Thymus (tissue), 11 donors: ENCODE measurements around the gene KATNIP. TPM values are rescaled to one million over a fixed set of nuclear protein-coding genes. Genes with fewer than 3 reads are reported as not detected.
A peak's percentile ranks its signal among the peaks of the same experiment; 100 is the strongest.

Experiments
- DNase-seq, 9 donors: peaks; one replicate each; pipeline ENCODE4 v3.0.0-alpha.2; 2013; ENCODE audit warnings: low spot score in 9 of 9, low read depth in 6 of 9, missing footprints in 1 of 9
- H3K27ac ChIP-seq, 2 donors: one replicate each; pipeline ENCODE4 v1.5.1; 2013; ENCODE audit warnings: control low read depth in 1 of 2, low read depth in 1 of 2, low read length in 1 of 2, mild to moderate bottlenecking in 1 of 2, moderate library complexity in 1 of 2
- H3K27me3 ChIP-seq, 2 donors: one replicate each; pipeline ENCODE4 v1.5.1; 2013; ENCODE audit warnings: low read length in 1 of 2; ENCODE audit not compliant: control insufficient read depth in 2 of 2, insufficient read depth in 1 of 2
- H3K36me3 ChIP-seq, 2 donors: one replicate each; pipeline ENCODE4 v1.5.1; 2013; ENCODE audit warnings: low read length in 1 of 2, mild to moderate bottlenecking in 1 of 2, moderate library complexity in 1 of 2; ENCODE audit not compliant: control insufficient read depth in 2 of 2, insufficient read depth in 2 of 2
- H3K4me1 ChIP-seq, 2 donors: one replicate each; pipeline ENCODE4 v1.5.1; 2013; ENCODE audit warnings: low read length in 2 of 2; ENCODE audit not compliant: control insufficient read depth in 2 of 2, insufficient read depth in 2 of 2
- H3K4me3 ChIP-seq, 2 donors: one replicate each; pipeline ENCODE4 v1.5.1; 2013; ENCODE audit warnings: low read length in 2 of 2, control low read depth in 1 of 2, mild to moderate bottlenecking in 1 of 2
- H3K9me3 ChIP-seq, 2 donors: one replicate each; pipeline ENCODE4 v1.5.1; 2013; ENCODE audit warnings: low read length in 1 of 2, mild to moderate bottlenecking in 1 of 2; ENCODE audit not compliant: control insufficient read depth in 2 of 2, insufficient read depth in 1 of 2
- WGBS: extraction: QIAGEN DNeasy Blood & Tissue Kit; methylation state at CpG from one replicate; pipeline ENCODE4 v1.1.7; 2013; 5-methylcytosine and 5-hydroxymethylcytosine counted together
- polyA plus RNA-seq: library from polyadenylated mRNA; stranded (reverse); fragments of 200-250 nt; gene quantifications from one replicate; pipeline ENCODE4 v1.2.3, GENCODE V29; 2013
- total RNA-seq: library from RNA; stranded (reverse); fragments of 120-200 nt; gene quantifications from one replicate; pipeline ENCODE4 v1.2.4, GENCODE V29; 2013
- donor health status: healthy.

Gene KATNIP
- total and polyA plus RNA-seq, 2 donors = 6.8 to 10.4 TPM

DNA sequence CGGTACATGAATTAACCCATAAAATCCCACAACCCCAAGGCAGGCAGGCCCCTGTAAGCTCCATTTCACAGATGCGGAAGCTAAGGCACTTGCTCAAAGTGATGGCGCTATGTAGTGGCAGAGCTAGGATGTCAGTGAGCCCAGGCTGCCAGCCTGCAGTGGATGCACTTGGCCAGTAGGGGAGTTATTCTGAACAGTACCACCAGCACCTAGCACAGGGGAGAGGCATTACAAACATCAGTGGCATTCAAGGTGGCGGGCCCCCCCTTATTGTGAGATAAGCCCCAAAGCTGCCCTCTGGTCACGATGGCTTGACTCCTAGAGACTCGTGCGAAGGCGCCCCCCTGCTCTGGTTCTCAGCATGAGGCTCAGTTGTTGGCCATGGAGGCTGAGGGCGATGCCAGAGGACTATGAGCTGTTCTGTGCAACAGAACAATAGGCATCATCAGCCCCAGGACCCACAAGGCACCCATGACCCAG is 34.0 kb upstream of the KATNIP start:
- Histone ChIP-seq H3K9me3 (no peaks in the 10 kb centered on the region), H3K4me3 (no peak overlapping the region), H3K36me3 (peaks cover 17 to 58% of the 10 kb centered on the region in 2 donors), H3K4me1 (no peaks in the 10 kb centered on the region), H3K27ac (no peak overlapping the region), H3K27me3 (no peaks in the 10 kb centered on the region)
- 96% methylated on average over 9 of the region's 9 CpGs for WGBS
- DNase-seq = peak in 3 of 9 donors; percentile 21 to 35 (median 31)

DNA sequence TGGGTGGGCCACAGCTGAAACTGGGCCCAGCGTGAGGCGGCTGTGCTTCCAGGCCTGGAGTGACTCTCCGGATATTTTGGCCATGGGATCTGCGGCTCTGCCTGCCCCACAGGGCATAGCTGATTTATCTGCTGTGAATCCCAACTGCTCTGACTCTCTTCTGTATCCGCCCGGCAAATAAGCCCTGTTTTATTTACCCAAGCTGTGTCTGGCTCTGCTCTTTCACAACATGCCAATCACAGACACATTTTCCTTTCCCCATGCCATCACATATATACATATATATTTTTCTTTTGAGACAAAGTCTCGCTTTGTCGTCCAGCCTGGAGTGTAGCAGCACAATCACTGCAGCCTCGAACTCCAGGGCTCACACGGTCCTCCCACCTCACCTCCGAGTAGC is 33.6 kb upstream of the KATNIP start:
- Histone ChIP-seq H3K4me1 (no peaks in the 10 kb centered on the region), H3K36me3 (peaks cover 12 to 53% of the 10 kb centered on the region in 2 donors), H3K27ac (no peak overlapping the region), H3K27me3 (no peaks in the 10 kb centered on the region), H3K9me3 (no peaks in the 10 kb centered on the region), H3K4me3 (no peak overlapping the region)
- DNase-seq = no peak
- WGBS = 98% methylated on average over 11 of the region's 11 CpGs

DNA sequence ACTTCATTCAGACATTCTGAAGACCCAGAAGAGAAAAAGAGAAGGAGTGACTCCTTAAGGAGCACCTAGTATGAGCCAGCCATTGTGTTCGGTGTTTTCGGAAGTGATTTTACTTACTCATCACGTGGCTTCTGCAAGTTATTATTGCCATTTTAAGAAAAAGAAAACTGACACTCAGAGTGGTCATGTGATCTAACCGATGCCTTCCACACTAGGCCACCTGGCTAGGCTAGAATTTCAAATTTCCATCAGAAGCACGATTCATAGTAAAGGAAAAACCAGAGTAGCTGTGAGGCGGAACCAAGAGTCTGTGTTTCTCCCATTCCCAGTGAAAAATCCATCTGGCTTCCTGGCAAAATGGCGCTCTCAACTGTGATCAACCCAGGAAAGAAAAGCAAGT is 32.3 kb upstream of the KATNIP start:
- Histone ChIP-seq H3K4me3 (no peak overlapping the region), H3K27ac (peak overlapping the region; percentile 7 to 55), H3K9me3 (no peaks in the 10 kb centered on the region), H3K36me3 (peaks cover 7 to 45% of the 10 kb centered on the region in 2 donors), H3K27me3 (no peaks in the 10 kb centered on the region), H3K4me1 (no peaks in the 10 kb centered on the region)
- 94% methylated on average over 7 of the region's 7 CpGs for WGBS
- no peak for DNase-seq

DNA sequence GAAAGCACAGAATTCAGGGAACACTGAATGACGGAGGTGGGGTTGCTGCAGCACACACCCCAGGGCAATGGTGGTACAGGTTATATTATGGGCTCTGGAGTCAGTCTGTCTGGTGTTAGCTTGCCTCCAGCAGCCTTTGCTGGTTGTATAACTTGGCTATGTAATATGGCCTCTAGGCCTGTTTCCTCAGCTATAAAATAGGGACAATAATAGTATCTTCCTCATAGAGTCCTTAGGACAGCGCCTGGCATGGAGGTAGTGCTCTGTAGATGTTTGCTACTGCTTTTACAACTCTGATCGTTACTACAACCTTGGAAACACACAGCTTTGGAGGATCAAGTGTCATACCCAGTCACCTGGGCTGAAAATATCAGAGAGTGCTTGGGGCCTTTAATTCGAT is 31.7 kb upstream of the KATNIP start:
- no peak overlapping the region for H3K4me3 ChIP-seq
- no peaks in the 10 kb centered on the region for H3K27me3 ChIP-seq
- H3K9me3 ChIP-seq = no peaks in the 10 kb centered on the region
- no peak for DNase-seq
- peaks cover 7 to 43% of the 10 kb centered on the region in 2 donors for H3K36me3 ChIP-seq
- 97% methylated on average over 4 of the region's 4 CpGs for WGBS
- no peaks in the 10 kb centered on the region for H3K4me1 ChIP-seq
- peak overlapping the region in 1 of 2 donors; percentile 54 for H3K27ac ChIP-seq

DNA sequence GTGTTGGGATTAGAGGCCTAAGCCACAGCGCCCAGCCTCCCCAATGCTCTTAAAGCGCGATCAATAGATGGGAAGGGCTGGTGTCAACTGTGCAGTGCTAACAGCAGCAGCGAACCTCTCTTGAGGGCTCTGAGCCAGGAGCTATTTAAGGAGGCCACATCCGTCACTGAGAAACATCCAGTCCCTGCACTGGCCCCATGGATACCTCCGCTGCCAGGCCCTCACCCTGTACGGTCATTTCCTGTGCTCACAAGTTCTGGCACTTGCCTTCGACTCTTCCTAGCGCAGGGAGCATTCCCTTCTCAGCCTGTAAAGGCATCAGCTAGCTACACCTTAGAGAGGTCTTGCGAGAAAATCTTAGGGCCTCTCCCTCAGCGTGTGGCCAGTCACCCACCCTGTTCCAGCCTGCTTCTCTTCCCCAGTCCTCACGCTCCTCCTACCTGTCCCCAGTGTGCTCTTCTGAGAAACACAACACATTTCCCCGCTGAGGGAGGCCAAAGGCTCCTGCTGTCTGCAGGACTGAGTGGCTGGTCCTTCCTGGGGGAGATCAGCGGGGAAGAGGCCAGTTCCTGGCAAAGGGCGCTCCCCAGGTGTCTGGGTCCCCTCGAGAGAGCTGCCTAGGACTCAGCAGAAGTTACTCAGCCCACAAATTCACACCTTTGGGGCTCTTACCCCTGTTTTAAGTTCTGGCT is 28.8 kb upstream of the KATNIP start:
- H3K4me1 ChIP-seq = no peaks in the 10 kb centered on the region
- no peak for DNase-seq
- no peak overlapping the region for H3K4me3 ChIP-seq
- H3K27me3 ChIP-seq = no peaks in the 10 kb centered on the region
- no peaks in the 10 kb centered on the region for H3K9me3 ChIP-seq
- no peak overlapping the region for H3K27ac ChIP-seq
- 92% methylated on average over 16 of the region's 16 CpGs for WGBS
- H3K36me3 ChIP-seq = peaks cover 31 to 43% of the 10 kb centered on the region in 2 donors

DNA sequence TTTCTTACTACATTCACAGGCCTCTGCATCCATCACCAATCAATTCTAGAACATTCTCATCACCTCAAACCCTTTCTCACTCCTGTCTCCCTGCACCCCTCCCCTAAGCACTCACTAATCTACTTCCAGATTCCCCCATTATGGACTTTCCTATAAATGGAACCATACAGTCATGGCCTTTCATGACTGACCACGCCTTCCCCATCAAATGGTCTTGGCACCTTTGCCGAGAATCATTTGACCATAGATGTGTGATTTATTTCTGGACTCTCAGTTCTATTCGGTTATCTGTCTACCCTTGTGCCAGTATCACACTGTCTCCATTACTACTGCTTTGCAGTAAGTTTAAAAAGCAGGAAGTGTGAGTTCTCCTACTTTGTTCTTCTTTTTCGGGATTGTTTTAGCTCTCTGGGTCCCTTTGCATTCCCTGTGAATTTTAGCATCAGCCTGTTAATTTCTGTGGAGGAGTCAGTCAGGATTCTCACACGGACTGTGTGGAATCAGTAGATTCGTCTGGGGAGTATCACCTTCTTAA is 27.7 kb upstream of the KATNIP start:
- Histone ChIP-seq H3K27me3 (no peaks in the 10 kb centered on the region), H3K4me1 (no peaks in the 10 kb centered on the region), H3K4me3 (no peak overlapping the region), H3K36me3 (peaks cover 35 to 45% of the 10 kb centered on the region in 2 donors), H3K27ac (no peak overlapping the region), H3K9me3 (no peaks in the 10 kb centered on the region)
- 94% methylated on average over 6 of the region's 6 CpGs for WGBS
- DNase-seq = no peak

DNA sequence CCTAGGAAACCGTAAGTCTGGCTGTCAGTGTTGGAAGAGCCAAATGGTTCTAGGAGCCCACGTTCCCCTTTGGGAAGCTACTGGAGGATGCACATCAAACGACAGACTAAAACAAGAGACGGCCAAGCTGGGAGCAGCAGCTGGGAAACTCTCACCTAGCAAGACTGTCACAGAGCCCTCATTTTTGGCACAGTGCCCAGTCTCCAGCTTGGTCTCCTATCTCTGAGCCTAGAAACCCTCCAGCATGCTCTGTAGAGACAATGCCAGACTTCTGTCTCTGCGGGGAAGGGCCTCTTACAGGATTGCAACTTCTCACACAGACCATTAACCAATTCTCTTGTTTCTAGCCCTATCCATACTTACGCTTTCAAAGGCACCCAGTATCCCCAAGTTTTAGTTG is 23.8 kb upstream of the KATNIP start:
- Histone ChIP-seq H3K4me3 (no peak overlapping the region), H3K9me3 (no peaks in the 10 kb centered on the region), H3K27ac (no peak overlapping the region), H3K27me3 (no peaks in the 10 kb centered on the region), H3K36me3 (peaks cover 60 to 61% of the 10 kb centered on the region in 2 donors), H3K4me1 (peaks cover 0 to 3% of the 10 kb centered on the region in 2 donors)
- DNase-seq = no peak
- 95% methylated on average over 6 of the region's 6 CpGs for WGBS

DNA sequence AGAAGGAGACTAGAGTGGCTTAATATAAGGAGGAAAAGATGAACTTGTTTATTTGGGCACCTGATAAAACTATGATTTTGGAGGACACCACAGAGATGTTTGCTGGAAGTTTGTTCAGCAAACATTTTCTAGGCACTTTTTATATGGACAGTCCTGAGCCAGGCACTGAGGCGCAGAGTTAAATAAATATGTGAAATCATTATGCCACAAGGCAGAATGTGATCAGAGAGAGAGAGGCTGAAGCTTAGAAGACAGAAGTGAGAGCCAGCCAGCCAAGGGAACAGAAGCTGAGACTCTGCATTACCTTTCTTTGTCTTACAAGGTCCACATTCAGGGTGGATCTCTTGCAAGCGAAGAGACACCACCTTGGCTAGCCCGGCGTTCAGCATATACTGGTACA is 21.6 kb upstream of the KATNIP start:
- WGBS = 98% methylated on average over 4 of the region's 4 CpGs
- H3K36me3 ChIP-seq = peaks cover 64 to 78% of the 10 kb centered on the region in 2 donors

DNA sequence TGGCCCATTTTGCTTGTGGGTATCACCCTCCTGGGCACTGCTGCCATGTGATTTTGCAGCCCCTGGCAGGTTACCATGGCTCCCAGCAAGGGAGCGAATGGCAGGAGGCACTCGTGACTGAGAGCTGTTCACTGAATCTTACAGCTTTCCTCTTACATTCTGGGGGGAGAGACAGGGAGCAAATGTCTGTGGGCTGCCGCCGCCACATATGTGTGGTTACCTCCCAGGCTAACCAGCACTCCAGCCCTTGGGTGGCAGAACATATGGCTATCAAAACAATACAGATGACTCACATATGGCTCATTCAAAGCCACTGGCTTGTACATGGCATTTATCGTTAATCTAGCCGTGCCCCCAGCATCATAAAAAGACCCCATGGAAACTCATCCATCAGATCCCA is 20.0 kb upstream of the KATNIP start:
- no peak overlapping the region for H3K4me3 ChIP-seq
- no peaks in the 10 kb centered on the region for H3K9me3 ChIP-seq
- H3K36me3 ChIP-seq = peaks cover 62 to 81% of the 10 kb centered on the region in 2 donors
- no peaks in the 10 kb centered on the region for H3K27me3 ChIP-seq
- H3K27ac ChIP-seq = no peak overlapping the region
- peaks cover 14 to 20% of the 10 kb centered on the region in 2 donors for H3K4me1 ChIP-seq
- DNase-seq = no peak
- WGBS = 95% methylated on average over 6 of the region's 6 CpGs

More for the DNA sequence above, 21.6 kb upstream of the KATNIP start:
- H3K4me1 ChIP-seq = peaks cover 14 to 20% of the 10 kb centered on the region in 2 donors
- H3K27me3 ChIP-seq = no peaks in the 10 kb centered on the region
- H3K4me3 ChIP-seq = no peak overlapping the region
- no peaks in the 10 kb centered on the region for H3K9me3 ChIP-seq
- DNase-seq = no peak
- no peak overlapping the region for H3K27ac ChIP-seq
